GM08714 (cell line): ENCODE measurements around the gene TUBB2A.
A peak's percentile ranks its signal among the peaks of the same experiment; 100 is the strongest.
"Not testable (repeated sequence)": the region's sequence is repeated elsewhere in the genome, so short reads cannot be mapped to it uniquely, and the experiment has no call there.

ENCODE experiments used
- H3K4me3 ChIP-seq: fragments of 200-500 bp; sonication (Bioruptor generic); 2 replicates; pipeline ENCODE4 v1.5.1; 2014; ENCODE audit warnings: mild to moderate bottlenecking, low read length, inconsistent platforms
- ZNF274 ChIP-seq: IDR thresholded peaks from 2 replicates; pipeline ENCODE4 v1.6.1; 2012; ENCODE audit warnings: mild to moderate bottlenecking, low read depth, low read length

The TUBB2A gene

DNA sequence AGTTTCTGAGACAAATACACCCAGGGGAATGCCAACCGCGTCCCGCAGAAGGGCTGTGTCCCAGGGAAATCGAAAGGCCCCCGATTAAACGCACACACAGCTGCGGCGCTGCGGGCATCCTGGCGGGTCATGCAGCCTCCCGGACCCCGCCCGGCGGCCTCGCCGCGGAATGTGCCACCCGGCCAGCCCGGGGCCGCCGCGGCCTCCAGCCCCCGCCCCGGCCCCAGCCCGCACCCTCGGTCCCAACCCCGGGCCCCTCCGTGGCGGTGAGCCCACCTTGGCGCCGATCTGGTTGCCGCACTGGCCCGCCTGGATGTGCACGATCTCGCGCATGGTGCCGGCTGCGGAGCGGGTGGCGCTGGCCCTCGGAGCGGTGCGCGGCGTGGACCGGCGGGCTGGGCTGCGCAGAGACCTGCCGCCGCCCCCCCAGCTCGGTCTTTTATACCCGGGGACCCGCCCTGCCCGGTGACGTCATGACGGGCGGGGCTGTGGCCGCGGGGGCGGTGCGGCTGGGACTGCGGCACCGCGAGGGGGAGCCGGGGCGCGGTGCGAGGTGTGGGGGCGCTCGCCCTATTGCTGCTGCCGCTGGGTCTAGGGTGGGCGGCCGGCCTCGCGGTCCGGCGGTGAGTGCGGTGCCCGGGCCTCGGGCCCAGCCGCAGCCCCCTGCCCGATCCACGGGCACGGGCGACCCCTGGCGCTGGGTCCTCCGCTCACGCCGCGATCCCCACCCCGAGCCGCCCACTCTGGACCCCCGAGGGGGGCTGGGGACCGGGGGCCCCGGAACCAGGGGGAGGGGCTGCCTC is at the start of gene TUBB2A:
Gene TUBB2A, minus strand, starts transcription at position 414 of the 803 bp plus-strand sequence. Its CDS starts 81 bp downstream, at position 333.
- no peak for TF ChIP-seq ZNF274

DNA sequence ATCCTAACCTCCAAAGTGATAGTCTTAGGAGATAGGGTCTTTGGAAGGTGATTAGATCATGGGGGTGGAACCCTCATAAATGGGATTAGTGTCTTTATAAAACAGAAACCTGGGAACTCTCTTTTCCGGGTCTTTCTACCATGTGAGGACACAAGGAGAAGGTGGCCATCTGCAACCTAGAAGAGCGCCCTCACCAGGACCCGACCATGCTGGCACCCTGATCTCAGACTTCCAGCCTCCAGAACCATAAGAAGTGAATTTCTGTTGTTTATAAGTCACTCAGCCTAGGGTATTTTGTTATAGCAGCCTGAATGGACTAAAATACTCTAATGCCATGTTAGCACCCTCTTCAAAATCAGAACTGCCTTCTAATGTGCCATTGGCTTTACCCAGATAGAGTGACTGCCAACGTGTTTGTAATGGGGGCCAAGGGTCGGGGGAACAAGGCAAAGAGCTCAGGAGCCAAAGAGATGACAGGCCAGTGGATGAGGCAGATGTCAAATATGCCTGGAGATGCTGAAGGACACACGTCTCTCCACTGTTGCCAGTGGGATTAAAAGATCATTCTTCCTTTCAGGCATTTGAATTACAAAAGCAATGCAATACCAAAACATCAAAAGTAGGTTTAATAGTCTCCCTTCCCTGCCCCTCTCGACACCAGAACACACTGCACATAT is 49.1 kb upstream of the TUBB2A start:
- no peak overlapping the region for H3K4me3 ChIP-seq
- no peak for TF ChIP-seq ZNF274

More for the DNA sequence above, at the start of gene TUBB2A:
- peak within 1 kb of the TSS; percentile 87 for H3K4me3 ChIP-seq

DNA sequence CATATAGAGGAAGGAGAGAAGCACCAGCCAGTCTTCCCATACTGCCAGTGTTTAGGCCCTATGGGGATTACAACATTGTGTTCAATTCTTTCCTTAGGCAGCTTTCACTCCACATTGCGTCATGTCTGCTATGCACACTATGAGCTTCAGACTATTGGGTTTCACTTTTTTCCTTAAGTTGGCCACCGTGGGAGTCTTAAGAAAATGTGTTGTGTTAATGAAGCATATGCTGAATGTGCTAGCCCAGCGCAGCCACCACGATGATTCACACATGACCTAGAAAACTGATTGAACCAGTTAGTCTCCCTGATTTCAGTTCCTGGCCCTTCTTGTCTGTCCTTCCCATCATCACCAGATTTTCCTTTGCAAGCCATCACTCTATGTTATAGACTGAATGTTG is 48.6 kb upstream of the TUBB2A start:
- no peak overlapping the region for H3K4me3 ChIP-seq
- no peak for TF ChIP-seq ZNF274

DNA sequence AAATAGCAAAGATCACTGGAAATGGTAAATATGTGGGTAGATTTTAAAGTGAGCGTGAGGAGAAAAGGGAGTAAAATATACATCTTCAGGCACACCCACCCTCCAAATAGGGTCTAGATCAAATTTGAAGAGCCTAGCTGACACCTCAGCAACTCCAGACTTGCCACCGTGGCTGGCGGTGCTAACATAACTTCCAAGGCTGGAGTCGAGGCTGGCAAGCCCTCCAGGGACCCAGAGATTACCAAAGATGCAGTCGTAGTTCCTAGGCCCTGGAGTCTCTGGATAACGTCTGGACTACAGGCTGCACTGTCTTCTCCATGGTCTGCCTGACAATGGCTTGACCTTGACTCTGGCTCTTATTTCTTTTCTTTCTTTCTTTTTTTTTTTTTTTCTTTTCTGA is 47.6 kb upstream of the TUBB2A start:
- TF ChIP-seq ZNF274: no peak
- H3K4me3 ChIP-seq: no peak overlapping the region

DNA sequence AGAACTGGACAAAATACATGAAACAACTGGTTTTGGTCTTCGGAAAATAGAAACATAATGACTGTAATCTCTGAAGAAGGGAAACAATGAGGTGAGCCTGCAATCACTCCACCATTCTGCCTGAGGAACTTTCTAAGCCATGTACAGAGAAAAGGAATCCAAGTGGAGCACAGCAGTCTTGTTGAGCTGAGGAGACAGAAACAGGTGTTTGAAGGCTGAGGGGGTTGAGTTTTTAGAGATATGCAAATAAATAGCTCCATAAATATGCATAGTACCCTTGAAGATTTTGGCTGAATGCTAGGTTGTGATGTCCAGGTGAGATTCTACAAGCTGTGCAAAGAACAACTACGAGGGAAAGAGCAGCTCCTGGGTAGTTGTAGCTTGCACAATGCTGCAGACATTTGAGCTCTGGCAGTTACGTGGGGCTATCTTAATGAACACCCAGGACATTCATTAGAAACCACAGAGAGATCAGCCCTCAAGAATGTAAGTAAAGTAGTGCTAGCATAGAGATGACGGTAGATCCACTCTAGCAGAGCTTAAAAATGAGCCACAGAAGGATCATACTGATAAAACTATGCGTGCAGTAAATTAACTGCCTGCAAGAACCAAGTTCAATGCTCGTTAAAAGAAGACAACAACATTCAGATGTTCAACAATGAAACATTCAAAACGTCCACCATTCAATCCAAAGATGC is 45.8 kb upstream of the TUBB2A start:
- no peak for TF ChIP-seq ZNF274
- no peak overlapping the region for H3K4me3 ChIP-seq

DNA sequence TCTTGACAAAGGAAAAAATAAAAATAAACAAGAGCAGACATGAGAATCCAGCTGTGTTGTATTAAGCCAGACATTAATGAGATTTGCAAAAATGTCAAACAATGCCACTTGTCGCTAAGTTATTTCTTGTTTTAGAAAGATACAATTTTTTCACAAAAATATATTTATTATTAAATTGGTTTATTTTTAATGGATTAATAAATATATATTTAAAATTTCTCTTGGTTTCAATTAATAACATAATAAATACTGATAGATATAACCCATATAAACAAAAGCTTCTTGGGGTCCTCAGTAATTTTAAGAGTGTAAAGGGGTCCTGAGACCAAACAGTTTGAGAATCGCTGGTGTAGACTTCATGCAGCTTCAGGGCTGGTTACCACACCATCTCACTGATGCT is 44.0 kb upstream of the TUBB2A start:
- no peak for TF ChIP-seq ZNF274
- H3K4me3 ChIP-seq: no peak overlapping the region

DNA sequence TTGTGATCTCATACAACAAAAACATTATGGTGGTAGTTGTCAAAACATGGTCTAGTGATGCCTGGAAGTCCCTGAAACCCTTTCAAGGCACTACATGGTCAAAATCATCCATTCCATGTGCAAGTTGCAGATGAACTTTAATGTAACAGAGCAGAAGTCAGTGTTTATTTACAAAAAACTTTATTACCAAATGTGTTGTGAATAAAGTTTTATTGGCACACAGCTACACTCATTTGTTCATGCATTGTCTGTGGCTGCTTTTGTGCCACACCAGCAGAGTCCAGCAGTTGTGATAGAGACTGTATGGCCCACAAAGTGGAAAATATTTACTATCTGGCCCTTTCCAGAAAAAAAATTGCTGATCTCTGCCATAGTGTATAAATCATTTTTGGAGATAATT is 43.3 kb upstream of the TUBB2A start:
- H3K4me3 ChIP-seq: no peak overlapping the region
- no peak for TF ChIP-seq ZNF274

DNA sequence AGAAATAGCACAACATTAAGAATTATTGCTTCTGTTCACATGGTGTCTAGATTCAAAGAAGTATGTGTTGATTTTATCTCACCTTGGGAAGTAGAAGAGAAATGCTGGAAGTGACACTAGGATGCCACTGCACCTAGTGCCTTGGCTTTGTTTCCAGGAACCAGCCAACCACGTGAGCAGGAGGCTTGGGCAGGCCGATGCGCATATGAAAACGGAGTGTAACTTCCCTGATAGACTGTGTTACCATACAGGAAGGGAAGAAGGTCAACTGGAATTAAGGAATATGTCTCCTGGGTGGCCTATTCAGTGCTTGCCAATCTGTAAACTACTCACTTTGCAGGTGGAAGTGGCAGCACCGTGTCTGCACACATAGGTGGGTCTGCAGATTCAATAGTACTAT is 42.0 kb upstream of the TUBB2A start:
- no peak overlapping the region for H3K4me3 ChIP-seq
- TF ChIP-seq ZNF274: no peak

DNA sequence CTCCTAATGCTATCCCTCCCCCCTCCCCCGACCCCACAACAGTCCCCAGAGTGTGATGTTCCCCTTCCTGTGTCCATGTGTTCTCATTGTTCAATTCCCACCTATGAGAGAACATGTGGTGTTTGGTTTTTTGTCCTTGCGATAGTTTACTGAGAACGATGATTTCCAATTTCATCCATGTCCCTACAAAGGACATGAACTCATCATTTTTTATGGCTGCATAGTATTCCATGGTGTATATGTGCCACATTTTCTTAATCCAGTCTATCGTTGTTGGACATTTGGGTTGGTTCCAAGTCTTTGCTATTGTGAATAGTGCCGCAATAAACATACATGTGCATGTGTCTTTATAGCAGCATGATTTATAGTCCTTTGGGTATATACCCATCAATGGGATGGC is 40.4 kb upstream of the TUBB2A start:
- H3K4me3 ChIP-seq: not testable (repeated sequence)

DNA sequence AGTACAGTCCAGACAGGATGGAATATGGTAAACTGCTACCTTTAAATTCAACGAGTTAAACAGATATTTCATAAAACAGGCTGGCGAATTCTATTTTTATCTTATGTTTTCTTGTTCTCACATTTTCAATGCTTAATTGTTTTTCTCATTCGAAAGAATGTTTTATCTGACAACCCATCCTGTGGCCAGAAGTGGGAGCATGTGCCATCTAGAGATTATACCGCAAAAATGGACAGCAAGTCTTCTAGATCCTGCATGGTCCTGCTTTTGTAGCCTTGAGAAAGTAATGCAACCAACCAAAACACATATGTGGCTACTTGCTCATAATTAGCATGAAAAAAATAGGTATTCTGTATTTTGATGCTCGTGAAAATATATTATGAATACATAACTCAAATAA is 39.4 kb upstream of the TUBB2A start:
- H3K4me3 ChIP-seq: no peak overlapping the region
- TF ChIP-seq ZNF274: no peak

DNA sequence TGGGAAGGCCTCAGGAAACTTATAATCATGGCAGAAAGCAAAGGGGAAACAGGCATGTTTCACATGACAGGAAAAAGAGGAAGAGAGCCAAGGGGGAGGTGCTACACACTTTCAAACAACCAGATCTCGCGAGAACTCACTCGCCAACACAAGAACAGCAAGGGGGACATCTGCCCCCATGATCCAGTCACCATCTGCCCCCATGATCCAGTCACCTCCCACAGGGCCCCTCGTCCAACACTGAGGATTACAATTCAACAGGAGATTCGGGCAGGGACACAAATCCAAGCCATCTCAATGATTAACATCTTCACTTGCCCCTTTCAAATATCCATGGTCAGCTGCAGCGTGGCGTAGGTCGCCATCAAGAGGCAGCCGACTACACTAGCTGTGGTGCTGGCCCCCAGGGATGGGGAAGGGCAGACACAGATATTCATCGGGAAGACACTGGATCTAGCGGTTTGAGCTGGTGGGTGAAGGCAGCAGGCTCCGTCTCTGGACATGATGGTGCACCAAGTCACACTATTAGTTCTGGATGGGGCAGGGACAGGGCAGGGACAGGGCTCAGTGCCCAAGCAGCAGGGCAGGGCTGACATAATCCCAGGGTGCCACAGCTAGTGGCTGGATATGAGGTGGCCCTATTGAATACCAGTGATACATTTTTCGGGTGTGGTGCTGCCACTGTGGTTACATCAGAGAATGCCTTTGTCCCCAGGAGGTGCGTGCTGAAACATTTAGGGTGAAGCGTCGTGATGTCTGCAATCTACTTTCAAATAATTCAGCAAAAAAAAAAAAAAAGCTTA is 38.6 kb upstream of the TUBB2A start:
- no peak for TF ChIP-seq ZNF274
- no peak overlapping the region for H3K4me3 ChIP-seq

DNA sequence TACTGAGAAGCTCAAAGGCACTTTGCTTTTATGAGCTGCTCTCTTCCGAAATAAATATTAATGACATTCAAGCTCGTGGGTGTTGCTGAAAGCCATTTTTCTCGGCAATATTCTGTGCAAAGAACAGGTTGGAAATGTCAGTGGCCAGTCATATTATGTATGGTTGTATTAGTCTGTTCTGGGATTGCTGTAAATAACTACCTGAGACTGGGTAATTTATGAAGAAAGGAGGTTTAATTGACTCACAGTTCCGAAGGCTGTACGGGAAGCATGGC is 38.0 kb upstream of the TUBB2A start:
- no peak overlapping the region for H3K4me3 ChIP-seq
- TF ChIP-seq ZNF274: no peak

DNA sequence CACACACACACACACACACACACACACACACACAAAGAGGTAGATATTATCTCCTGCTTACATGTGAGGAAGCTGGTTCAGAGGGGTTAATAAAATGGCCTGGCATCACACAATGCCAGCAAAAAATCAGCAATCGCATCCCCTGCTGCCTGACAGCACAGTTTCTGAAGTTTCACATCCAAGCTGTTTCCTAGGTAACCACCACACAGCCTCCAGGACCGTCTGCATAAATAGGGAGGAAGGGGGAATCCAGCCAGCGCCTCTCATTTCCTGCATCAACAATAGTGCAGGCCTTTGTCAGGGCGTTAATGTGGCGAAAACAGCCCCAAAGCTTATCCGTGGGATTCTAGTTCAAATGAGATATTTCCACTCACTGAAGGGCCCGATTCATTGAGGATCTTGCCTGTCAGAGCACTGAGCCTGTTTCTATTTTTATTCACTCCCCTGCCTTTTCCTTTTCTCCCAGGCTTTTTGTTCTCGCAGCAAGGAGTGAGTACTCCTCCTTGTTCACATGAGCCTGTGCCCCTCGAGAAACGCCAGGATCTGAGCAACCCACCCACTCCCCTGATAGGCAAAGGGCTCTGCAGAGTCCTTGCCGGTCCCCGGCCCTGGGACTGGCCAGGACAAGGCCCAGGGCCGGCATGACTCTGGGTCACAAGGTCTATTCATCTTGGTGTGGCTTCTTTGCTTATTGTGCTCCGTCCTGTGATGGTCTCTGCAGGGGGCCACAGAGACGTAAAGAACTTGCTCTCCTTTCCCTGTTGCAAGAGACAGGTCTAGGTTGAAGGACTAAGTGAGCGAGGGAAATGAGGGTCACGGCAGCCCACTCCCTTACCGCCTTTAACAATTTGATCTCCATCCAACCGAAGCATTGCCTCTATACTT is 37.4 kb upstream of the TUBB2A start:
- H3K4me3 ChIP-seq: no peak overlapping the region
- TF ChIP-seq ZNF274: no peak
